EL (cell line): ENCODE data around the gene DGKE.

Experiments used
- DNase-seq: peaks from one replicate; pipeline ENCODE4 v3.0.0-alpha.2; 2016

DGKE gene

GRCh38 chr17:56833809-56834379, at the start of gene DGKE, which contains the start of gene C17orf67:
TSS of gene DGKE (plus strand) at chr17:56834151. CDS start at chr17:56834796, 645 bp downstream.
TSS of gene C17orf67 (minus strand) at chr17:56833920. CDS start at chr17:56815810, 18,110 bp downstream.
- DNase-seq = peak; percentile 97

DNA sequence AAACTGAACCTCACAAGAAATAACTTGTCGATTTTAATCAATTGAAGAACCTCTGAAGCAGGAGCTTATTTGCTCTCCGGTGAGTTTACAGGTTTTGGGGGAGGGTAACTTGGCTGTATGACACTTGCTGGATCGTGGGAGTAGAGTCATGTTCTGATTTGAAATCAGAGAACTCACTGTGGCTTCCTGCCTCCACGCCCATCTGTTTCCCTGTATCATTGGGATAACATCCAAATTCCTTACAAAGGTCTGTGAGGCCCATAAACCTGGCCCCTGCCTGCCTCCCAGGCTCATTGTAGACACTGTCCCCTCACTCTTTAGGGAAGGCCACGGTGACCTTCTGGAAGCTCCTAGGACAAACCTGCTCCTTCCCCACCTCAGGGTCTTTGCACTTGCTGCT, 48.5 kb upstream of the DGKE start:
- peak; percentile 51 for DNase-seq

DNA sequence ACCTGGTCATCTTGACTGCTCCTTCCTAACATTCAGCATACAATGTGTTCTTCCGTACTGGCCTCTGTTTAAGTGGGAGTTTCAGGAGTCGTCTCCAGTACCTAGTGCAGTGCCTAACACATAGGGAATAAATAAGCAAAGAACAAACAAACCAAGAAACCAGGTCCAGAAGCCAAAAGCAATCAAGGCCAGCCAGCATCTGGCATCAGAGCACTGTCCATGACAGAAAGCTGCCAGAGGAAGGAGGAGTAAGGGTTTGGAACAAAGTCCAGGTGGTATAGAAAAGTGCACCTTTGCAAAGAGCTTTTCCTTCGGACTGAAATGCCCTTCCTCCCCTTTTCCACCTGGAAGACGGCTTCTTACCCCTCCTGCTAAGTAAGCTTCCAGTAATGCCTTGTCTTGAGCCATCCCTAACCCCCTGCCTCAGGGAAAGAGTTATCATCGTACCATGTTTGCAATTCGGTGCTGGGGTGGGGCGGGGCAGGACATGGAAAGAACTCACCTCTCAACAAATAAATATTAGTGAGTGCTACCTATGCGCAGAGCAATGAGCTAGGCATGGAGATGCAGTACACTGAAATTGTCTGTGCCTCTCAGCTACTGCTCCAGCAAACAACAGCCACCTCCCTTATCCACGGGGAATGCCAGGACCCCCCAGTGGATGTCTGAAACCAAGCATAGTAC, 47.8 kb upstream of the DGKE start:
- DNase-seq = no peak

- peak; percentile 96 for DNase-seq
Observed at GRCh38 chr17:56786989-56787482, 46.9 kb upstream of the DGKE start.

- no peak for DNase-seq
Observed at GRCh38 chr17:56792267-56792666, 41.7 kb upstream of the DGKE start.

- no peak for DNase-seq
Observed at GRCh38 chr17:56793531-56793930, 40.4 kb upstream of the DGKE start.

GRCh38 chr17:56793957-56794356, 40.0 kb upstream of the DGKE start:
- no peak for DNase-seq

DNA sequence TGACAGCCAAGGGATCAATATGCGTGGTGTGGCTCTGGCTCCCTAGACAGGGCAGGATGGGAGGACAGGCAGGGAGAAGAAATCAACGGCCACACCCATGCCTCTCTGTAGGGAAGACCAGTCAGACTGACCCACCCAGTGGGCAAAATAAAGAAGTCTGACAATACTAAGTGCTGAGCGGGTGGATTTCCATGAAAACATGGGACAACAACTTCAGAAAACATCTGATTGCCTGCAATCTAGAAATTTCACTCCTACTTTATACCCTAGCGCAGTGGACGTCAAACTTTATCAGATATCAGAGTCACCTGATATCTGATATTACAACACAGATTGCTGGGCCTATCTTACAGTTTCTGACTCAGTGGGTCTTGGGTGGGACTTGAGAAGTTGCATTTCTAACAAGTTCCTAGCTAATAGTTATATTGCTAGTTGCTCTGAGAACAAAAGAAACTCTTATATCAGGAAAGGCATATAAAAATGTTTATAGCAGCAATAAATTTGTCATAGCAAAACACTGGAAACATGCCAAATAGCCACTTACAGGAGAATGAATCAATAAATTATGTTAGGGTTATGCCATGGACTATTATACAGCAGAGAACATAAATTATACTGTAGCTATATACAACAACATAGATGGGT, 38.6 kb upstream of the DGKE start:
- no peak for DNase-seq

GRCh38 chr17:56796536-56796935, 37.4 kb upstream of the DGKE start:
- no peak for DNase-seq

DNA sequence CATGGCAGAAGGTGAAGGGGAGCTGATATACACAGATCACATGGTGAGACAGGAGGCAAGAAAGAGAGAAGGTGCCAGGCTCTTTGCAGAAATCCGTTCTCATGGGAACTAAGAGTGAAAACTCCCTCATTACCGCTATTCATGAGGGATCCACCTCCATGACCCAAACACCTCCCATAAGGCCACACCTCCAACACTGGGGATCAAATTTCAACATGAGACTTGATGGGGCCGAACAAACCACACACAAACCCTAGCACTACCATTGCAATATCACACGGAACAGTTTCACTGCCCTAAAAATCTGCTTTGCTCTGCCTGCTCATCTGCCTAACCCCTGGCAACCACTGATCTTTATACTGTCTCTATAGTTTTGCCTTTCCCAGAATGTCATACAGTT, 35.0 kb upstream of the DGKE start:
- DNase-seq = no peak

DNA sequence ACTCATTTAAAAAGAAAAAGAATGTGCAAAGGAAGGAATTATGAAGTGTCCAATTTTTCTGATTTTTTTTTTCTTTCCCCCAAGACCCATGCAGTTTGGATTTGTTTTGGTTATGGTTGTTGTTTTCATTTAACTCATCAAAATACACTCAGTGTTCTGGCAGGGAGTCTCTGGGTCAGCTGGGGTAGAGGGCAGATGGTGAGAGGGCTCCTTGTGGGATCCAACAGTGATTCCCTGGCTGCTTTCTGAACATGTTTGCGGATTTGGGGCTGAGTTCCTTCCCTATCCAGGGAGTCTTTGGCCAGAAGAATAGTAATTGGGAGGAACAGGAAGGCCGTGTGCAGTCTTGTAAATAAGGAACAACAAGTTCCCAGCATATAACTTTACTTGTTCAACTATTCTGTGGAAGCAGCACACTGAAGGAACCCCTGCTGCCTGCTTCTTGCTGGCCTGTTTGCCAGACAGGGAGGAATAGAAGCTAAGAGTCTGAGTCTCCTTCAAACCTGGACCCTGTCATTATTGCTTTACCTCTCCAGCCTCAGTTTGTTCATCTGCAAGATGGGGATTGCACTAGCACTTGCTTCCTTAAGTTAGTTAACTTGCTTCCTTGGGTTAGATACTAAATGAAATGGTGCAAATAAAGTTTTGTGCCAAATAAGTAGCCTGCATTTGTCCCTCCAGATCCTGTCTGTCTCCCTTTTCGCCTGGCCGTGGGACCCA, 32.3 kb upstream of the DGKE start:
- DNase-seq = no peak

GRCh38 chr17:56803071-56803470, 30.9 kb upstream of the DGKE start:
- no peak for DNase-seq

DNA sequence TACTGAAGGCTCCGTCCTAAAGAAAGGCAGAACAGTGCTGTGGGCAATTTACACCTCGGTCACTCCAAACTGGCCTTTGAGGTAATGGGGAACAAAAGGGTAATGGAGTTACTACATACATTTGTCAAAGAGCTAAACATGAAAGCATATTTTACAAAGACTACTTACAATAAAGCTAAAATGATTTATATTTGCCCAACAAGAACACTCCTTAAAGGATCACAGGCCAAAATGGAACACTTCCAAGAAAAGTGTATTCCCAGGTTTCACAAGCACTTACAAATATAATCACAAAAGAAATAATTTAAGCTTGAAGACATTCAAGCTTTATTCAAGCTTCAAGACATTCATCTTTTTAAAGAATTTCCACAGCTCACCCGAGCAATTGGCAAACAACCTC, 29.5 kb upstream of the DGKE start:
- DNase-seq = no peak

- no peak for DNase-seq
Observed at GRCh38 chr17:56806949-56807348, 27.0 kb upstream of the DGKE start.

DNA sequence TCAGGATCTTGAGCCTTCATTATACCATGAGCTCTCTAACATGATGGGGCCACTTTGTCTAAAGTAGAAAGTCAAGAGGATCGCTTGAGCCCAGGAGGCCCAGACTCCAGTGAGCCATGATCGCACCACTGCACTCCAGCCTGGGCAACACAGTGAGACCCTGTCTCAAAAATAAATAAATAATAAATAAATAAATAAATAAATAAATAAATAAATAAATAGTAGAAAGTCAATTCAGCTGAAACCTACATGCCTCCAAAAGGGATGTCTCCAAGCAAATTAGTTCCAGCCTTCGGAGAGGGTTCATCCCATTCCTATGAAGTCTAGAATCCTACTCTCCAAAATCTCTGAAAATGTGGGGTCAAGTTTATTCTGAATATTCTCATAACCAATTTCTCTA, 26.2 kb upstream of the DGKE start:
- DNase-seq = no peak

- no peak for DNase-seq
Observed at GRCh38 chr17:56808503-56808902, 25.4 kb upstream of the DGKE start.

DNA sequence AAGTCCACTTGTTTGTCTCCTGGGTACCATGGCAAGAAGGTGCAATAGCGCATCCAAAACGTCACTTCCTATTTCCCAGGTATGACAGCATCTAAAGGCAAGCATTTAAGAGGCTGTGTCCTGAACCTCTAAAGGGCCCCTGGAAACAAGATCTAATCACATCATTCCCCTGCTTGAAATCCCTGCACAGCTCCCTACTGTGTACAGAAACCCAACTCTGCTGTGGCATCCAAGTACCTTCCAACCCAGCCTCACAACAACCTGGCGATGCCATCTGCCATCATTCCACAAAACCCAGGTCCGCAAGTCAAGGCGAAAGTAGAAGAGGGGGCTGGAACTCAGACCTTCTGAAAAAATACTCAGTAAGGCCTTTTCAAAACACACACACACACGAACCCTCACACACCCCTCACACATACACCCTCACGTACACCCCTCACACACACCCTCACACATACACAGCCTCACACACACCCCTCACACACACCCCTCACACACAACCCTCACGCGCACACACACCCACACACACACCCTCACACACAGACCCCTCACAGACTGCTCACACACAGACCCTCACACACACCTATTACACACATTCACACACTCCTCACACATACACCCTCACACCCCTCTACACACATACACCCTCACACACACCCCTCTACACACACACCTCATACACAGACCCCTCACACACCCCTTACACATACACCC, 24.7 kb upstream of the DGKE start:
- no peak for DNase-seq

DNA sequence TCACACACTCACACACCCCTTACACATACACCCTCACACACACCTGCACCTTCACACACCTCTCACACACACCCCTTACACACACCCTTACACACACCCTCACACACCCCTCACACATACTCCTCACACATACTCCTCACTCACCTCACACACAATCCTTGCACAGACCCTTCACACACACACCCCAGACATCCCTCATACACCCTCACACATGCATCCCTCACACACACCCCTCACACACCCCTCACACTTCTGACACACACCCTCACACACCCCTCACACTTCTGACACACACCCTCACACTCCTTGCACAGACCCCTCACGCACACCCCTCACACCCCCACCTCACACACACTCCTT, 24.2 kb upstream of the DGKE start:
- DNase-seq = no peak

DNA sequence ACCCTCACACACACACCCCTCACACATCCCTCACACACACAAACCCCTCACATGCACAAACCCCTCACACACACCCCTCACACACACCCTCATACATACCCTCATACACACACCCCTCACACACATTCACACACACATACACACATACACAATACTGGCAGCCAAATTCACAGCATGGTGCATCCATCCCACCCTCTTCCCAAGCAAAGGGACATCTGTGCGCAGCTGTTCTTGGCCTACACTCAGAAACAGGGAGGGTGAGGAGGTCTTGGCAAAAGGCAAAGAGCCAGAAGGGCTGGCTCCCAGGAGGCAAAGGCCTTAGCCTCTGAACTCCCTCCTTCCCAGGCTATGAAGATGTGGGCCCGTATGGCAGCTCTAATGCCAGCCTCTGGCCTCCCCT, 23.6 kb upstream of the DGKE start:
- no peak for DNase-seq

GRCh38 chr17:56810891-56811775, 22.8 kb upstream of the DGKE start:
- no peak for DNase-seq

DNA sequence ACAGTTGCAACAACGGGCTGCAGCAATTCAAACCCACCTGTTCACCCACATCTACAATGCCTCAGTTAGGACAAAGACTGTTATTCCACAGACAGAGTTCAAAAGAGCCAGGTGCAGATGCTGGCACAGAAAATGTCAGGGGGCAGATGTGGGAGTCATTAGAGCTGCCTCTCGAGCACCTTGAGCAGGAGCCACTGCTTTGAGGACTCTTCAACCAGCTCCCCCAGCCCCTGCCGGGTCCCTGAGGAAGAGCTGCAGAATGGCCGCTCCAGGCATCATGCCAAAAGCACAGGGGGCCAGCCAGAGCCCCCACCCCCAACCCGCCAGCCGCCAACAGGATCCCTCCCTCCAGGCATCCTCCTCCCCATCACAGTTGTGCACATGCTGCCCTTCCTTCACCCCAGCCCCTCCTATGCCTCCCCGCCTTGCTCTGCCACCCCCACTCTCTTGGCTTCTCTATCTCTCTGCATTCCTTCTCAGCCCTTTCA, 21.0 kb upstream of the DGKE start:
- no peak for DNase-seq

- DNase-seq = peak; percentile 80
Observed at GRCh38 chr17:56815711-56816110, 18.2 kb upstream of the DGKE start.
